Gastroesophageal sphincter (tissue), 3 donors: Measurements from ENCODE around the gene XRCC5.

Source experiments
- CTCF ChIP-seq, 4 experiments: fragments of 200-600 bp in 2 of 4; fragments of 450-650 bp in 2 of 4; sonication (generic) in 1 of 4; IDR thresholded peaks; one replicate each; pipeline ENCODE4 v1.5.1; 2017 to 2019; ENCODE audit warnings: antibody characterized with exemption in 4 of 4, mild to moderate bottlenecking in 2 of 4, moderate library complexity in 2 of 4
- EP300 ChIP-seq: sonication (generic); formaldehyde crosslinking; IDR thresholded peaks from one replicate; pipeline ENCODE4 v1.6.1; 2017; ENCODE audit warnings: antibody characterized with exemption, mild to moderate bottlenecking
- POLR2A ChIP-seq, 2 donors: fragments of 450-650 bp; IDR thresholded peaks; one replicate each; pipeline ENCODE4 v1.6.1; 2017; ENCODE audit warnings: antibody characterized with exemption in 2 of 2, mild to moderate bottlenecking in 2 of 2, moderate library complexity in 1 of 2
- POLR2AphosphoS5 ChIP-seq: sonication (generic); formaldehyde crosslinking; IDR thresholded peaks from one replicate; pipeline ENCODE4 v1.6.1; 2017; ENCODE audit warnings: antibody characterized with exemption

GRCh38 chr2:216132585-216132984 lies 23.4 kb downstream of the XRCC5 start:
- TF ChIP-seq CTCF (IDR thresholded peaks at IDR 0.05) (no peak), POLR2A (IDR thresholded peaks at IDR 0.05) (no peak), EP300 (no peak), POLR2AphosphoS5 (no peak)
